Peyer's patch (tissue), 4 donors: ENCODE results near the gene SYTL1. TPM values are rescaled to one million over a fixed set of nuclear protein-coding genes. Genes with fewer than 3 reads are reported as not detected.

ENCODE experiments used
- DNase-seq, 3 donors: peaks; one replicate each; pipeline ENCODE4 v3.0.0-alpha.2; 2017 to 2019
- H3K27ac ChIP-seq, 4 donors: fragments of 200-600 bp; sonication (generic); one replicate each; pipeline ENCODE4 v1.5.1; 2016 to 2019
- H3K27me3 ChIP-seq, 2 donors: fragments of 200-600 bp; sonication (generic); one replicate each; pipeline ENCODE4 v1.5.1; 2019
- H3K36me3 ChIP-seq, 3 donors: fragments of 200-600 bp; sonication (generic); one replicate each; pipeline ENCODE4 v1.5.1; 2016 to 2019
- H3K4me1 ChIP-seq, 4 donors: fragments of 200-600 bp; sonication (generic); one replicate each; pipeline ENCODE4 v1.5.1; 2016 to 2019
- H3K4me3 ChIP-seq, 4 donors: fragments of 200-600 bp; sonication (generic); 1 replicate in 3 of 4; 2 replicates in 1 of 4; pipeline ENCODE4 v1.5.1; 2016 to 2019; ENCODE audit warnings: mild to moderate bottlenecking in 1 of 4
- H3K9me3 ChIP-seq, 4 donors: fragments of 200-600 bp; sonication (generic); one replicate each; pipeline ENCODE4 v1.5.1; 2016 to 2019; ENCODE audit warnings: mild to moderate bottlenecking in 1 of 4
- CTCF ChIP-seq, 6 experiments: fragments of 450-650 bp in 4 of 6; fragments of 200-600 bp in 2 of 6; sonication (generic) in 1 of 6; IDR thresholded peaks; one replicate each; pipeline ENCODE4 v1.5.1; 2017 to 2019; ENCODE audit warnings: antibody characterized with exemption in 6 of 6, mild to moderate bottlenecking in 3 of 6, moderate library complexity in 1 of 6
- POLR2A ChIP-seq, 2 donors: fragments of 450-650 bp; IDR thresholded peaks; one replicate each; pipeline ENCODE4 v1.5.1; 2017; ENCODE audit warnings: antibody characterized with exemption in 2 of 2, mild to moderate bottlenecking in 2 of 2, moderate library complexity in 2 of 2
- total RNA-seq, 4 donors: library from RNA; depleted of rRNA; stranded (reverse); fragments of >200 nt; gene quantifications; one replicate each; pipeline ENCODE4 v1.1.0, GENCODE V29; 2016

Gene SYTL1
- total RNA-seq, 4 donors from 2014 or later, result 9.0 to 37.1 (median 9.5) TPM

DNA sequence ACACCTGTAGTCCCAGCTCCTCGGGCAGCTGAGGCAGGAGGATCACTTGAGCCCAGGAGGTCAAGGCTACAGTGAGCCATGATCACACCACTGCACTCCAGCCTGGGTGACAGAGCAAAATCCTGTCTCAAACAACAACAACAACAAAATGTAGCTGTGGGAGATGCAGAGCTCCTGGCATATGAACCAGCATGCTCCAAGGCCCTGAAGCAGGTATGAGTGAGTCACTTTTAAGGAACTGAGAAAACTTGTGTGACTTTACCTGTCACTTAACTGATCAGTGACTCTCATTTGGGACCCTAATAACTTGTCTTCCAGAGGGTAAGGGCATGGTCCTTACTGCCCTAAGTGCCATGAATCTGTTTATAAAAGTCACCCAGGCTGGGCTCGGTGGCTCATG lies 39.2 kb upstream of the SYTL1 start:
- H3K27ac ChIP-seq, result no peak overlapping the region
- no peaks in the 10 kb centered on the region for H3K27me3 ChIP-seq
- no peak overlapping the region for H3K4me3 ChIP-seq
- TF ChIP-seq POLR2A (IDR thresholded peaks at IDR 0.05) (no peak), CTCF (IDR thresholded peaks at IDR 0.05) (no peak)
- DNase-seq, result no peak
- H3K9me3 ChIP-seq, result no peaks in the 10 kb centered on the region
- peaks cover 0 to 27% (median 0%) of the 10 kb centered on the region in 4 donors for H3K4me1 ChIP-seq
- H3K36me3 ChIP-seq, result peaks cover 0 to 77% (median 0%) of the 10 kb centered on the region in 3 donors

- Histone ChIP-seq H3K27ac (no peak overlapping the region), H3K9me3 (no peaks in the 10 kb centered on the region), H3K27me3 (no peaks in the 10 kb centered on the region), H3K36me3 (peaks cover 0 to 68% (median 0%) of the 10 kb centered on the region in 3 donors), H3K4me1 (peaks cover 0 to 27% (median 0%) of the 10 kb centered on the region in 4 donors), H3K4me3 (no peak overlapping the region)
- TF ChIP-seq POLR2A (IDR thresholded peaks at IDR 0.05), result no peak
- no peak for TF ChIP-seq CTCF (IDR thresholded peaks at IDR 0.05)
- no peak for DNase-seq
Measured at GRCh38 chr1:27303509-27303908, 38.3 kb upstream of the SYTL1 start.

GRCh38 chr1:27306071-27306470 lies 35.8 kb upstream of the SYTL1 start:
- H3K27ac ChIP-seq, result no peak overlapping the region
- DNase-seq, result no peak
- no peaks in the 10 kb centered on the region for H3K27me3 ChIP-seq
- H3K4me1 ChIP-seq, result peaks cover 0 to 4% (median 0%) of the 10 kb centered on the region in 4 donors
- no peak for TF ChIP-seq CTCF (IDR thresholded peaks at IDR 0.05)
- TF ChIP-seq POLR2A (IDR thresholded peaks at IDR 0.05), result no peak
- no peak overlapping the region for H3K4me3 ChIP-seq
- H3K9me3 ChIP-seq, result no peaks in the 10 kb centered on the region
- peaks cover 0 to 50% (median 0%) of the 10 kb centered on the region in 3 donors for H3K36me3 ChIP-seq

DNA sequence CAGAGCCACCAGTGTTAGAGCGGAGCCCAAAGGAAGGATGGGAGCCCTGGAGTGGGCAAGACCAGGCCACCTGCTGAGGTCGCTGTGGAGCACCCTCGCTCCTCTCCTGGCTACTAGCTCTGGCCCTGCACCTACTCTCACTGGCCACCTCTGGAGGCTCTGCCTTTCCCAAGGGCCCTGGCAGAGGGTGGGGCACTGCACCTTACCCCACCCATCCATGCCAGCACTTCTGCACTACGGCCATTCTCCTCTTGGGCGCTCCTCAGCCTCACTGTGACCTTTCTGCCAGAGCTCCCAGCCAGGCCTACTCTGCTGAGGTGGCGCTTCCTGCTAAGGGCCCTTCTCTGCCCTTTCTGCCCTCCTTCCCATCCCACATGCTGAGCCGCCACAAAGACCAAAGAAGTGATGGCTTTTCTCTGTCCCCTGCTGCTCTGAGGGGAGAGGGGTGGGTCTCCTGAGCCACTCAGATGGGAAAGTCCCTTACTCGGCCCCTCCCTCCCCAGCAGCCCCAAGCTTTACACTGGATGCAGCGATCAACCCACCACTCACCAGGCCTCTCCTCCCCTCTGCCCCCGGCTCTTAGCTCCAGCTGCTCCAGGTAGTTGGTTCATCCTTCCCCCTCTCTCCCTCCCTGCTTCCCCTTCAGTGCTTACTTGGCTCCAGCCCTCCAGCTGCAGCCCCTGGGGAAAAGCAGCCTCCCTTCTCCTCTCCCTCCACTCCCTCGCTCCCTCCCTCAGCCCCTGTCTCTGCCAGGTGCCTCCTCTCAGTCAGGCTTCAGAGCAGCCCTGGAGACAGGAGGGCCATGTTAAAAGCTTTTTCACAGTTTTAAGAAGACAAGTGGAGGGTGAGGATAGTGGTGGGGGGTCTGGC lies 34.7 kb upstream of the SYTL1 start:
- H3K4me3 ChIP-seq, result no peak overlapping the region
- H3K27me3 ChIP-seq, result no peaks in the 10 kb centered on the region
- peaks cover 0 to 43% (median 0%) of the 10 kb centered on the region in 3 donors for H3K36me3 ChIP-seq
- H3K27ac ChIP-seq, result no peak overlapping the region
- no peak for DNase-seq
- no peaks in the 10 kb centered on the region for H3K9me3 ChIP-seq
- no peaks in the 10 kb centered on the region for H3K4me1 ChIP-seq
- TF ChIP-seq CTCF (IDR thresholded peaks at IDR 0.05) (no peak), POLR2A (IDR thresholded peaks at IDR 0.05) (no peak)

- Histone ChIP-seq H3K4me3 (no peak overlapping the region), H3K4me1 (no peaks in the 10 kb centered on the region), H3K27me3 (no peaks in the 10 kb centered on the region), H3K27ac (no peak overlapping the region), H3K36me3 (peaks cover 0 to 36% (median 0%) of the 10 kb centered on the region in 3 donors), H3K9me3 (no peaks in the 10 kb centered on the region)
- no peak for DNase-seq
- TF ChIP-seq POLR2A (IDR thresholded peaks at IDR 0.05) (no peak), CTCF (IDR thresholded peaks at IDR 0.05) (no peak)
Measured at GRCh38 chr1:27307874-27308598, 33.8 kb upstream of the SYTL1 start.
